Progenitor cell of endocrine pancreas (in vitro differentiated cells): ENCODE measurements around the gene PAM. TPM values are rescaled to one million over a fixed set of nuclear protein-coding genes. Genes with fewer than 3 reads are reported as not detected.
A peak's percentile ranks its signal among the peaks of the same experiment; 100 is the strongest.

ENCODE experiments used
- DNase-seq: peaks from one replicate; pipeline ENCODE4 v3.0.0; 2021; ENCODE audit warnings: low spot score; ENCODE audit not compliant: unreplicated experiment
- H3K27ac Mint-ChIP-seq: 2 replicates; pipeline ENCODE4 v1.8.0; 2021; ENCODE audit warnings: mild to moderate bottlenecking, moderate library complexity, mixed read lengths
- H3K27me3 Mint-ChIP-seq: 2 replicates; pipeline ENCODE4 v1.8.0; 2021; ENCODE audit warnings: mixed read lengths
- H3K36me3 Mint-ChIP-seq: 2 replicates; pipeline ENCODE4 v1.8.0; 2022; ENCODE audit warnings: mixed read lengths; ENCODE audit not compliant: insufficient read depth
- H3K4me1 Mint-ChIP-seq: 2 replicates; pipeline ENCODE4 v1.8.0; 2021; ENCODE audit warnings: low read depth, mixed read lengths
- H3K4me3 Mint-ChIP-seq: 2 replicates; pipeline ENCODE4 v1.8.0; 2021; ENCODE audit warnings: low read depth, mild to moderate bottlenecking, moderate library complexity, mixed read lengths
- H3K9me3 Mint-ChIP-seq: 2 replicates; pipeline ENCODE4 v1.8.0; 2021; ENCODE audit warnings: low read depth, mixed read lengths
- total RNA-seq: library from RNA; stranded (reverse); gene quantifications from 2 replicates; pipeline ENCODE4 v1.2.1, GENCODE V29; 2021
- TF ChIP-seq, protein P1 (sequence below): fragments of 200-600 bp; sonication (generic); IDR thresholded peaks from one replicate; pipeline ENCODE4 v1.5.0; 2021; ENCODE audit warnings: antibody characterized with exemption, mild to moderate bottlenecking; ENCODE audit not compliant: unreplicated experiment

PAM gene
- total RNA-seq, 1 donor from 2014 or later = 111 TPM

DNA sequence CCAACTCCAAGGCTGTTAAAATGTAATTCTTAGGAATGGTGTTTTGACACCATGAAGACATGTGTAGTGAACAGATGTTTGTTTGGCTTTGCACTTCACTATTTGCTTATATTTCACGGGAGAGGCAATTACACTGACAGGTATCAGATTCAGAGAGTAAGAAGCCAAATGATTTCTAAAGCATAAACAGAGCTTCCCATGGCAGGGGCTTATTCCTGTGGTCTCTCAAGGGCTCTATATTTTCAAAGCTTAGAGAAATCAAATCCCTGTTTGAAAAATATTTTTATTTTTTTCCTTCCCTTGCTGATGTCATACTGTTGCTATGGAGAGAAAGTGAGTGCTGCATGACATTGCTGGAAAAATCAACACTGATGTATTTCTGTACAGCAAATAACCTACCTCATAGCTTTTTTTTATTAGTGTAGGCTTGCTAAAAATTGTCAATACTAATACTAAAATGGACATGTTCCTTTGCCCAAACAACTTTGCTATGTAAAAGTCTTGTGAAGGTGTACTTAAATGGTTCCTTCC lies 203.4 kb downstream of the PAM start:
- Mint-ChIP-seq H3K27me3 (no peaks in the 10 kb centered on the region), H3K9me3 (no peaks in the 10 kb centered on the region), H3K27ac (peak overlapping the region; percentile 51), H3K4me1 (peaks cover 3% of the 10 kb centered on the region), H3K36me3 (no peaks in the 10 kb centered on the region), H3K4me3 (no peak overlapping the region)
- TF ChIP-seq, protein P1, sequence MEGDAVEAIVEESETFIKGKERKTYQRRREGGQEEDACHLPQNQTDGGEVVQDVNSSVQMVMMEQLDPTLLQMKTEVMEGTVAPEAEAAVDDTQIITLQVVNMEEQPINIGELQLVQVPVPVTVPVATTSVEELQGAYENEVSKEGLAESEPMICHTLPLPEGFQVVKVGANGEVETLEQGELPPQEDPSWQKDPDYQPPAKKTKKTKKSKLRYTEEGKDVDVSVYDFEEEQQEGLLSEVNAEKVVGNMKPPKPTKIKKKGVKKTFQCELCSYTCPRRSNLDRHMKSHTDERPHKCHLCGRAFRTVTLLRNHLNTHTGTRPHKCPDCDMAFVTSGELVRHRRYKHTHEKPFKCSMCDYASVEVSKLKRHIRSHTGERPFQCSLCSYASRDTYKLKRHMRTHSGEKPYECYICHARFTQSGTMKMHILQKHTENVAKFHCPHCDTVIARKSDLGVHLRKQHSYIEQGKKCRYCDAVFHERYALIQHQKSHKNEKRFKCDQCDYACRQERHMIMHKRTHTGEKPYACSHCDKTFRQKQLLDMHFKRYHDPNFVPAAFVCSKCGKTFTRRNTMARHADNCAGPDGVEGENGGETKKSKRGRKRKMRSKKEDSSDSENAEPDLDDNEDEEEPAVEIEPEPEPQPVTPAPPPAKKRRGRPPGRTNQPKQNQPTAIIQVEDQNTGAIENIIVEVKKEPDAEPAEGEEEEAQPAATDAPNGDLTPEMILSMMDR = no peak
- no peak for DNase-seq

DNA sequence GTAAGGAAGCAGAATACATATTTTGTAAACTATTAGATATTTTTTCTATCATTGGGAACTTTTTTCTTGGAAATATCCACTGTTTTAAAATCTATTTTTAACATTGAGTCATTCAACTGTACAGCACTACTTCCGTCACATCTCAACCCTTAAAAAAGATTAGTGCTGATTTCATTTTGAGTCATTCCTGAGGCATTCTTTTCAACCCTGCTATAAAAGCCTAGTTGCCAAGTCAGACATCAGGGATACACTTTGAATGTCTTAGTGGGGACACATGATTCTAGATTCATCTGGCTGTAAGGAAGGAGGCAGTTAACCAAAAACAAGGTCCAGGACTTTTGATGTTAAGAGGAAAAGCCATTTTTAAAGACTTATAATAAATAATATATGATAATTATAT lies 203.9 kb downstream of the PAM start:
- no peak overlapping the region for H3K27ac Mint-ChIP-seq
- H3K4me3 Mint-ChIP-seq = no peak overlapping the region
- peaks cover 3% of the 10 kb centered on the region for H3K4me1 Mint-ChIP-seq
- DNase-seq = no peak
- TF ChIP-seq, protein P1 = no peak
- H3K9me3 Mint-ChIP-seq = no peaks in the 10 kb centered on the region
- H3K36me3 Mint-ChIP-seq = no peaks in the 10 kb centered on the region
- no peaks in the 10 kb centered on the region for H3K27me3 Mint-ChIP-seq

DNA sequence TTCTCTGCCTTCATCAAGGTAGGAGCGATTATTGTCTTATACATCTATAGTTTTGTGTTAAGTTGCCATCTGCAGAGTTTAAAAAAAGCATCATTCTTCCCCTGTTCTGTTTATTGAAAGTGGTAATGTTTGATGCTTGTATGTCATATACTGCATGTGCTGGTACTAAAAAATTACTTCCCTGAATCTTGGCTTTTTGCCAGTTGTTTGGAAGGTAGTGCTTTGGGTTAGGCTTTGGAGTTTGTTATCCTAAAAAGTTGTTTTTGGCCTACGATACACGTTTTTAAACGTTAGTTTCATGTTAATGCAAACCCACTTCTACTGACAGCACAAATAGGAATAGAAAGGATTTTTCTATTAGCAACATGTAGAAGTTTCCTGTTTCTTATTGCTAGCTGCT lies 206.6 kb downstream of the PAM start:
- no peak for DNase-seq
- Mint-ChIP-seq H3K4me1 (peaks cover 4% of the 10 kb centered on the region), H3K4me3 (no peak overlapping the region), H3K9me3 (no peaks in the 10 kb centered on the region), H3K36me3 (no peaks in the 10 kb centered on the region), H3K27me3 (no peaks in the 10 kb centered on the region), H3K27ac (no peak overlapping the region)
- TF ChIP-seq, protein P1 = no peak

DNA sequence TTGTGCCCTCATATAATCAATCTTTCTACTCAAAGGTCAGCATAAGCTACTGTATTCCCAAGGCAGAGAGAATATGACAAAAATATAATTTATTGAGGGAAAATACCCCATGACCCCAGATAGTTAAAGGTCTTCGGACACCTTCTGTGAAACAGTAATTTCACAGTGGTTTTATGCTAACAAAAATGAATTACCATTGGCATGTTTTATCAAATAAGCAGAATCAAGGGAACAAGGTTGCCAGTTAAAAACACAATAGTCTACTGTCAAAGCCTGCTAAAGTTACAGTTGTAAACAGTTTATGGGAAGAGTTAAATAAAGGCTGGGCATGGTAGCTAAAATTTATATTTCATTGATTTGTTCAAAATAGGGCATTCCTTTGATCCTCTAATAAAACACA lies 210.5 kb downstream of the PAM start:
- Mint-ChIP-seq H3K4me3 (no peak overlapping the region), H3K36me3 (no peaks in the 10 kb centered on the region), H3K27me3 (no peaks in the 10 kb centered on the region), H3K9me3 (no peaks in the 10 kb centered on the region), H3K27ac (no peak overlapping the region), H3K4me1 (peaks cover 3% of the 10 kb centered on the region)
- no peak for DNase-seq
- TF ChIP-seq, protein P1 = no peak

DNA sequence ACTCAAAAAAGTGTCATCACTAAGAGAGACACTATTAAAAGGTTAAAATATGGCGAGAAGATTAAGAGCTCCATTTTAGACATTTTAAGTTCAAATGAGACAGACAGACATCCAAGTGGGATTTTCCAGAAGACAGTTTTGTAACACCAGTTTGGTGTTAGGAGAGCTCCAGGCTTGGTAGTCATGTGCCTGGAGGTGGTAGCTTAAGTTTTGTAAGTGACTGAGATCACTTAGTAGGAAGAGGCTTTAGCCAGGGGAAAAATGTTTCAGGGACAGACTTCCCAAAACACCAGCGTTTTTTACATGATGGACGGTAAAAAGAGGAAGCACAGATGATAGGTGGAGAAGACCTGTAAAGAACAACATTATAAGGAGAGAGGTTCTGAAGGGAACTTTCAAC lies 214.5 kb downstream of the PAM start:
- no peak overlapping the region for H3K4me3 Mint-ChIP-seq
- H3K4me1 Mint-ChIP-seq = peaks cover 3% of the 10 kb centered on the region
- no peaks in the 10 kb centered on the region for H3K27me3 Mint-ChIP-seq
- DNase-seq = no peak
- H3K36me3 Mint-ChIP-seq = no peaks in the 10 kb centered on the region
- H3K27ac Mint-ChIP-seq = no peak overlapping the region
- TF ChIP-seq, protein P1 = no peak
- H3K9me3 Mint-ChIP-seq = no peaks in the 10 kb centered on the region
